Right lobe of liver (tissue), 6 donors: ENCODE results near the gene FTO. TPM values are rescaled to one million over a fixed set of nuclear protein-coding genes. Genes with fewer than 3 reads are reported as not detected.

Experiments
- ATAC-seq, 4 donors: fragments of 200-7000 bp; cut with Tn5 transposase; one replicate each; pipeline ENCODE4 v1.9.1; 2020; ENCODE audit warnings: mild to moderate bottlenecking in 4 of 4, moderate library complexity in 4 of 4
- DNase-seq, 3 donors: peaks; one replicate each; pipeline ENCODE4 v3.0.0-alpha.2; 2020
- H3K27ac ChIP-seq, 3 donors: fragments of 200-600 bp; one replicate each; pipeline ENCODE4 v1.8.0; 2022
- H3K27me3 ChIP-seq, 2 donors: fragments of 200-600 bp; one replicate each; pipeline ENCODE4 v1.8.0; 2022
- H3K36me3 ChIP-seq, 4 donors: fragments of 200-600 bp; sonication (generic) in 1 of 4; one replicate each; pipeline versions ENCODE4 v1.5.1 to v1.8.0; 2017 to 2022; ENCODE audit warnings: control low read depth in 1 of 4
- H3K4me1 ChIP-seq, 4 donors: fragments of 200-600 bp; sonication (generic) in 1 of 4; one replicate each; pipeline versions ENCODE4 v1.5.1 to v1.8.0; 2017 to 2022; ENCODE audit warnings: control low read depth in 1 of 4
- H3K4me3 ChIP-seq, 3 donors: fragments of 200-600 bp; one replicate each; pipeline ENCODE4 v1.8.0; 2022
- H3K9me3 ChIP-seq, 4 donors: fragments of 200-600 bp; sonication (generic) in 1 of 4; one replicate each; pipeline versions ENCODE4 v1.5.1 to v1.8.0; 2017 to 2022; ENCODE audit warnings: control low read depth in 1 of 4
- CTCF ChIP-seq, 4 donors: fragments of 200-600 bp in 3 of 4; fragments of 450-650 bp in 1 of 4; IDR thresholded peaks; one replicate each; pipeline versions ENCODE4 v1.5.1 to v1.8.0; 2016 to 2022; ENCODE audit warnings: antibody characterized with exemption in 4 of 4, mild to moderate bottlenecking in 2 of 4
- POLR2A ChIP-seq: fragments of 450-650 bp; IDR thresholded peaks from one replicate; pipeline ENCODE4 v1.6.1; 2017; ENCODE audit warnings: antibody characterized with exemption, mild to moderate bottlenecking
- WGBS: methylation state at CpG from one replicate; pipeline ENCODE4 v1.1.6; 2018; ENCODE audit warnings: low coverage, low lambda C conversion rate; ENCODE audit not compliant: insufficient coverage; ENCODE audit errors: missing lambda C conversion rate; 5-methylcytosine and 5-hydroxymethylcytosine counted together
- intact Hi-C, 2 donors: fragments of 100-400 bp; cut with DNase I; formaldehyde crosslinking; loops; one replicate each; pipeline versions ENCODE4 v1.11.2 to v1.14.1; 2022
- total RNA-seq, 6 experiments: library from RNA; depleted of rRNA in 2 of 6; stranded (reverse); fragments of >200 nt in 2 of 6; fragmentation: NEBNext Ultra II Directional in 3 of 6; extraction: Animal tissue kit (Norgen Biotek cat#: 25700) in 3 of 6; gene quantifications; one replicate each; pipeline versions ENCODE4 v1.1.0 to v1.2.4, GENCODE V29; 2016 to 2023
- donor health status: DM: no; HTN: yes; CAD: no.
- donor health status: DM: no; HTN: no; CAD: no.
- donor health status: DM: no; HTN: no; CAD: no.
- donor health status: DM: no; HTN: yes; CAD: no.
- donor health status: DM: no; HTN: yes; CAD: no.

Gene FTO
- total RNA-seq, 6 experiments from 2014 or later, result 28.9 to 51.6 (median 33.6) TPM

GRCh38 chr16:54040480-54040879 lies 336.5 kb downstream of the FTO start:
- Histone ChIP-seq H3K4me1 (no peaks in the 10 kb centered on the region), H3K36me3 (no peaks in the 10 kb centered on the region), H3K27ac (no peak overlapping the region), H3K9me3 (no peaks in the 10 kb centered on the region), H3K4me3 (no peak overlapping the region), H3K27me3 (no peaks in the 10 kb centered on the region)
- no peak for TF ChIP-seq CTCF (IDR thresholded peaks at IDR 0.05)
- TF ChIP-seq POLR2A, result no peak
- no peak for ATAC-seq
- intact Hi-C loops, result no loop called here
- DNase-seq, result no peak
- 62% methylated on average over 5 of the region's 5 CpGs for WGBS

- Histone ChIP-seq H3K9me3 (no peaks in the 10 kb centered on the region), H3K4me3 (no peak overlapping the region), H3K27me3 (no peaks in the 10 kb centered on the region), H3K27ac (no peak overlapping the region), H3K36me3 (no peaks in the 10 kb centered on the region), H3K4me1 (no peaks in the 10 kb centered on the region)
- no peak for TF ChIP-seq POLR2A
- TF ChIP-seq CTCF (IDR thresholded peaks at IDR 0.05), result no peak
- intact Hi-C loops, result no loop called here
- no peak for DNase-seq
- WGBS, result 92% methylated on average over 3 of the region's 6 CpGs
- no peak for ATAC-seq
Measured at GRCh38 chr16:54040975-54041374, 337.0 kb downstream of the FTO start.

DNA sequence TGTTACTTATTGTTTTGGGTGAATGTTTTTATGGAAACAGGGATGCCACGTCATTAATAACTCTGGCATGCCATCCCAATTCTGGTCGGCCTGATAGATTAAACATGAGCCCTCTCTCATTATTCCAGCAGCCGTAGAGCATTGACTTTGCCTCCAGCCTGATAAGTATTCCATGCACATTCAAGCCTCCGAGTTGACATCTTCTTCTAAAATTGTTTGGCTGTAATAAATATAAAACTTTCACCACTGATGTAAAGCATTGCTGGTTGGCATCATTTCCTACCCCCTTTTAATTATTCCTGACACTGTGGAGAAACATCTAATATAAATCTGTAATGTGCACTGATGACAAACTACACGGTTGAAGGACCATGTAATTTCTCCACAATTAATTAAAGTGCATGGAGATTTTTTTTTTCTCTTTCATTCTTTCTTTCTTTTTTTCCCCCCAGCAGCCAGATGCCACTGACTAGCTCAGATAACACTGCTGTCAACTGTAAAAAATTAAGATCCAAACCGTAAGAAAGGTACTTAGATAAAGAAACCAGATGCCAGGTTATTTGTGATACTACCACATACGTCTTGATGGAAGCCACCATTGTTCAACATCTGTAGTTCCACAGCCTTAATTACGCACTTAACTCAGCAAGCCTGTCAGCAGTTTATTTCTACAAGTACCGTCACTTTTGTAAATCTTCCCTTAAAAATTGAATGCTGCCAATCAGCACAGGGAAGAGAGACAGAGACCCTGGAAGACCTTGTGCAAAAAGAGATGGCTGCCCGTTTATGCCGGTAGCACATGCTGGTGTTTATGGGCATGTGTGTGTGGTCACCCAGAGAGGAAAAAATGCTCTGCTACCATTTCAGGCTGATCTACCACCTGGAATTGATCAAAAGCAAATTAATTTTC lies 344.9 kb downstream of the FTO start:
- 82% methylated on average over 11 of the region's 11 CpGs for WGBS
- H3K36me3 ChIP-seq, result no peaks in the 10 kb centered on the region
- ATAC-seq, result no peak

DNA sequence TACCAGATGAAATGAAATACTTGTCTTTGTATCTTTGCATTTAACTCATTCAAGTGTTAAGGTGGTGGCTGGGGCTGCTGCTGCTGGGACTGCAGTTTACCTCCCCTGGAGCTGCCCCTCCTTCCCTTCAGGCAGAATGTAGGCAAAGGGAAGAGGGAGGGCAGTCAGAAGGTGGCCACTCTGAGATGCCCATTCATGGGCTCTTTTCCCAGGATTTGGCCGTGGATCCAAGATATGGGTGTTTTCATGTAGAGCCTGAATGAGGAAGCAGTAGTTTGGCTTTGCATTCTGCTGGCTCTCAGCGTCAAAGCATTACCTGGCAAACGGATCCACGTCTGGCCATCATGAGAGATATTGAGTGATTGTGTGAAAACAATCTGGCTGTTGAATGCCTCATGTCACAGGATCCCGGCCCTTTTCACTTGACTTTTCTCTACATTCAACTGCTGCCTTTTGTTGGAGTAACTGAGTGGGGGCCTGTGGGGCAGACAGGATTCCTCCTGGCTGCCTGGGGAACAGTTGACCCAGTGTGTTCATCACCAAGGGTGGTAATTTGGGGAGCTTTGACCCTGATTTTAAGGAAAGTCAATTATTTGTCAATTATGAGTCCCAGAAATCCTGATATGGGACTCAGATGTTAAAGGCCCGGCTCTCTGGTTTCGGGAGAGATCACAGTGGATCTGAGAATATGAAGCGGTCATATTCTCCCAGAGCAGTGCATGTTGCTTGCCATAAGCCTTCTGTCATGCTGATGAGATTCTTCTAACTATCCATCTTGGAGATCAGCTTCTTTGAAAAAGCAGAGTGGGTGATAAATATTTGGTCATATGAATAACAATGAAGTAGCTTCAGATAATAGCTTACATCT lies 345.9 kb downstream of the FTO start:
- WGBS, result 82% methylated on average over 5 of the region's 8 CpGs
- Histone ChIP-seq H3K36me3 (no peaks in the 10 kb centered on the region), H3K27me3 (no peaks in the 10 kb centered on the region), H3K27ac (no peak overlapping the region), H3K9me3 (no peaks in the 10 kb centered on the region), H3K4me1 (no peaks in the 10 kb centered on the region), H3K4me3 (no peak overlapping the region)
- ATAC-seq (no peak), DNase-seq (no peak)
- intact Hi-C loops, result no loop called here
- TF ChIP-seq POLR2A, result no peak
- no peak for TF ChIP-seq CTCF (IDR thresholded peaks at IDR 0.05)

More for the DNA sequence above, 344.9 kb downstream of the FTO start:
- no peaks in the 10 kb centered on the region for H3K27me3 ChIP-seq
- intact Hi-C loops, result no loop called here
- no peaks in the 10 kb centered on the region for H3K9me3 ChIP-seq
- H3K27ac ChIP-seq, result no peak overlapping the region
- H3K4me3 ChIP-seq, result no peak overlapping the region
- TF ChIP-seq CTCF (IDR thresholded peaks at IDR 0.05) (no peak), POLR2A (no peak)
- DNase-seq, result no peak
- H3K4me1 ChIP-seq, result no peaks in the 10 kb centered on the region
